Activated T-helper 9 cell treated with anti-CD3 and anti-CD28 coated beads, Interleukin-2, amount 50 U/mL, for 16 hours (primary cell): ENCODE results near the gene FASTKD1.
"Not testable (repeated sequence)": the region's sequence is repeated elsewhere in the genome, so short reads cannot be mapped to it uniquely, and the experiment has no call there.

Source experiments
- DNase-seq: peaks from one replicate; pipeline ENCODE4 v3.0.0-alpha.2; 2020; ENCODE audit warnings: low read depth

FASTKD1 gene

DNA sequence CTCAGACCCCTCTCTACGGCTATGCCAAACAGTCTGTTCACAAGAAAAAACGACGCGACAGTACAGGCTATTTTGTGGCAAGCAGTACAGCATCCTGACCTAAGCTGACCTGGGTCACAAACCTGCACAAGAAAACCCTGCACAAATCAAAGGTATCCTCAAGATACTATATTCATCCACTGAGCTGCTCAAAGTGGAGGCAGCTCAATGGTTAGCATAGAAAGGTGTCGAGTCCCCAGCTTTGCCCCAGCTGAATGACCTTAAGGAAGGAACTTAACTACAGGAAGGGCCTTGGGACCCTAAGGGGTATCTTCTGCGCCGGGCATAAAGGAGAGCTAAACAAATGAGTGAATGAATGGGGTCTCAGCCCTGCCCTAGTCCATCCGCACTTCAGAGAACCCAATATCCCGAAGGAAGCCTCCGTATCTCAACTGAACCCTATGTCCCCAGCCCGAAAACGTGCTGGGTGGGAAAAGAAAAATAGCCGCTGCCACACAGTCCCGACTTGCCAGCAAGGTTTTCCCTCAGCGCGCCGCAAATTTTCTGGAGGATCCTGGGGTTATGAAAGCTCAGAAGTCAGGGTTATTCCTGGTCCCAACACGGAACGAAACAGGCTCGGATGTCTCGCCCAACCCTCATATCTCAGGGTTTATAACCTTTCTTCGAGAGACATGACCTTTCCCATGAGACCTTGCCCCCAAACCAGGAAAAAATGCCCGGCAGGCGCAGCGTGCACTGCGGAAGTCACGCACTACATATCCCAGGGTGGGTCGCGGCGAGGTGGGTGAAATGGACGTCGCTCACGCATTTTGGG lies at the start of gene FASTKD1:
TSS of gene FASTKD1 (minus strand) at position 706 of the 814 bp plus-strand sequence. CDS start 1,836 bp downstream, outside the sequence.
- peak; percentile 78 for DNase-seq

DNA sequence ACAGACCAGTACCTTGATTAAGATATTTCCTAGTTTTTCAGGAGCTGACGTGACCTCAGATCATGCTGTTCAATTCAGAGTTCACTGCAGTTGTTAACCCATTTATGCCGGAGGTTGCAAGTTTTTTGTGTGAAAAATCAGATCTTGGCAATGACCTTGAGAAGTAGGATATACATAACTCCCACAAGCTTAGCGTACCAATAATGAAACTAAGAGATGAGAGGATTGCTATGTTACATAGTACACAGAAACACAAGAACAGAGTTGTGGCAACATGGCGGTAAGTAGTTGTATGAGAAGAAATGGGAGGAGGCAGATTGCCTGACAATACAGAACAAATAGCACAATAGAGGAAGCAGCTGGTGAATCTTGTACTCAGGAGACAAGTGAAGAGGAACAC lies 49.6 kb upstream of the FASTKD1 start:
- no peak for DNase-seq

- no peak for DNase-seq
These were observed 46.8 kb upstream of the FASTKD1 start for GRCh38 chr2:169620509-169620908.

DNA sequence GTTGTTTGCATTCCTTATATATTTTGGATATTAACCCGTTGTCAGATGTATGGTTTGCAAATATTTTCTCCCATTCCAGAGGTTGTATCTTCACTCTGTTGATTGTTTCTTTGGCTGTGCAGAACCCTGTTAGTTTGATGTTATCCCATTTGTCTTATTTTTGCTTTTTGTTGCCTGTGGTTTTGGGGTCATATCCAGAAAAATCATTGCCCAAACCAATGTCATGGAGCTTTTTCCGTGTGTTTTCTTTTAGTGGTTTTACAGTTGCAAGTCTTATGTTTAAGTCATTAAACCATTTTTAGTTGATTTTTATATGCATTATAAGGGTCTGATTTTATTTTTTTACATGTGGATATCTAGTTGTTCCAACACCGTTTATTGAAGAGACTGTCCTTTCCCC lies 46.3 kb upstream of the FASTKD1 start:
- no peak for DNase-seq

DNA sequence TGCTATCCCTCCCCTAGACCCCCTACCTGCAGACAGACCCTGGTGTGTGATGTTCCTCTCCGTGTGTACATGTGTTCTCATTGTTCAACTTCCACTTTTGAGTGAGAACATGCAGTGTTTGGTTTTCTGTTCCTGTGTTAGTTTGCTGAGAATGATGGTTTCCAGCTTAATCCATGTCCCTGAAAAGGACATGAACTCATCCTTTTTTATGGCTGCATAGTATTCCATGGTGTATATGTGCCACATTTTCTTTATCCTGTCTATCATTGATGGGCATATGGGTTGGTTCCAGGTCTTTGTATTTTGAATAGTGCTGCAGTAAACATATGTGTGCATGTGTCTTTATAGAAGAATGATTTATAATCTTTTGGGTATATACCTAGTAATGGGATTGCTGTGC lies 42.3 kb upstream of the FASTKD1 start:
- not testable (repeated sequence) for DNase-seq

DNA sequence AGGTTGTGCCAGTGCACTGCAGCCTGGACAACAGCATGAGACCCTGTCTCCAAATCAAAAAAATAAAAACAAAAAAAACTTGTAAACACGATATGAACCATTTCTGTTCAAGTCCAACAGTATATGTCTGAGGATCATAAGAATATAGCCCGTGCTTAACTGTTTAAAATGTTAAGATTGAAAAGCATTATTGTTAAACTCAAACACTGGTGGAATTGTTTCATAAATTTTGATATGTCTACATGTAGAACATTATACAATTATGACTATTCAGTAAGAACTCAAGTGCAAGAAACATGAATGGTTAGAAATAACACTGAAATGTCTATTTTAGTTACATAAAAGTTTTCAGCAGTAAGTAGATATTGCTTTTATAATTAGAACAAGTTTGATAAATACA lies 40.2 kb upstream of the FASTKD1 start:
- DNase-seq, result no peak

- DNase-seq, result no peak
These were observed 35.6 kb upstream of the FASTKD1 start for GRCh38 chr2:169609264-169609663.

DNA sequence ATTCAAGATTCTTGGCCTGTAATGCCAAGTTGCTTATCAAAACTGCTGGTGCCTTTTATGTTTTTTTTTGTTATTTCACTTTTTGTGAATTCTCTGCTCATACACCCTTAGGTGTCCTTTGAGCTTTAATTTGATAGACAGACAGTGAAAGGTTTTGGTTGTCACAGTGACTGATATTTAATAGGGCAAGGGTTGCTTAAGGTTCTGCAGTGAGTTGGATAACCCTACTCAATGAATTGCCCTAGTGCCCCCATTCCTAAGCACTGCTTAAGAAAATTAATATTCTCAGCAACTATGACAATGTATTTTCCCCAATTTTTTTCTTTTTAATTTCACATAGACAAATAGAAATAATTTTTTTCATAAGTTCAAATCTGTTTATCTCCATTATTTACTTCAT lies 25.9 kb upstream of the FASTKD1 start:
- DNase-seq, result no peak

GRCh38 chr2:169598982-169599381 lies 25.3 kb upstream of the FASTKD1 start:
- no peak for DNase-seq

DNA sequence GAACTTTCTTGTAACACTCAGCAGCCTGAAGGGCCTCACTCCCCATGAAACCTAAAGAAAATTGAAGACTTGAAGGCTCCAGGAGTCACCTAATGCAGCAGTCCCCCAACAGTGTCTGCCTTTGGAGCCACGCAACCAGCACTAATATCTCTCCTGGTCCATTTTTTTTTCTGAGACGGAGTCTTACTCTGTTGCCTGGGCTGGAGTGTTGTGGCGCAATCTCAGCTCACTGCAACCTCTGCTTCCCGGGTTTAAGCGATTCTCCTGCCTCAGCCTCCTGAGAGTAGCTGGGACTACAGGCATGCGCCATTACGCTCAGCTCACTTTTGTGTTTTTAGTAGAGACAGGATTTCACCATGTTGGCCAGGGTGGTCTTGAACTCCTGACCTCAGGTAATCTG lies 22.9 kb upstream of the FASTKD1 start:
- not testable (repeated sequence) for DNase-seq

- no peak for DNase-seq
These were observed 17.1 kb upstream of the FASTKD1 start for GRCh38 chr2:169590804-169591203.

- no peak for DNase-seq
These were observed 12.0 kb upstream of the FASTKD1 start for GRCh38 chr2:169585673-169586072.

DNA sequence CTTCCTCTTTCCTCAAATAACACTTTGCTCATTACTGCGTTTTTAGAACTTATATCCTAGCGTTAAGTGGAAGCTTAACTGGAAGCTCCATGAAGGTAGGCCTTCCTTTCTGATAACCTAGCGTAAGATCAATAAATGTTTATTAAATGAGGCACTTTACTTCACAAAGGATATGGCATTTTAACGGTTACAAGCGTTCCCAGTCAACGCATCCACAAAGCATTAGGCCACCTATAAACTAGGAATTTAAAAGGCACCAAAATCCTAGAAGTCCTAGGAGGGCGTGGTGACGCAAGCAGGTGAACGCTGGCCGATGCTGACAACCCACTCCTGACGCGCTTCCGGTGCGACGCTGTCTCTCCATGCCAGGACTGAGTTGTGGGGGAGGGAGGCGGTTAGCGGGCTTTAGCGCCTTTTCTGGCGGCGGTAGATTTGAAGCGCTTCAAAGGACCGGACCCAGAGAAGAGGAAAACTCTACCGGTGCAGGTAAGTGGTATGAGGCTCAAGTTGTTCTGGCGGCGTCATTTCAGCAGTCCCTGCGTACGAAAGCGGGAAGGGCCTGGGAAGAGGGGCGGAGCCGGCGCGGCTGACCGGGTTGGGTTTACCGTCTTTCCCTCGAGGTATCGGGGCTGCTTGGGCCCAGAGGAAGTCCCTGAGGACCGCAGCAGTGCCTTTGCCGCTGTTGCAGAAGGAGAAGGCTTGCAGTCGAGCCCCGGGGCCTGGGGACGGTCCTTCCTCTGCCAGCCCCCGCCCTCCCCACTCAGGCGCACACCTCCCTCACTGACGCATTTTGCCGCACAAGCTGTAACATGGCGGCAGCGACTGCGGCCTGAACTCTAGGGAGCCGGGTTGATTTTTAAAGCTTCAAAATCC lies 10.6 kb upstream of the FASTKD1 start, which contains the start of gene PPIG:
TSS of gene PPIG (plus strand) at position 347 of the 873 bp plus-strand sequence. CDS start 19,691 bp downstream, outside the sequence.
- peak; percentile 76 for DNase-seq

DNA sequence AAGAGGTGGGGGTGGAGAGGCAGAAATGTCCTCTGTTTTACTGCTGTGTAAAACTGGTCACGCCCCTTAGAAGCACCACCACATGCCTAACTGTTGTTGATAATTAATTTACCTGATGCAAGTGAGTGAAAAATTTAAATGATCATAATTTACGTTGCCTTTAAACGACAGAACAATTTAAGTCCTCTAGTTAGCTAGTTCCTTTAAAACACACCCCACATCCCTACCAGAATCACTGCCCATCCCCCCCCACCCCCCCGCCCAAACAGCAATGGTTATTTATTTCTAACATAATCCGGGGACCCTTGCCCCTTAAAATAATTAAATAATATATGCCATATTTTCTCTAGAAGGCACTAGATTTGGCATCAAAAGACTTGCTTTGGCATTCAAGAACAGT lies 9.9 kb upstream of the FASTKD1 start:
- DNase-seq, result no peak

DNA sequence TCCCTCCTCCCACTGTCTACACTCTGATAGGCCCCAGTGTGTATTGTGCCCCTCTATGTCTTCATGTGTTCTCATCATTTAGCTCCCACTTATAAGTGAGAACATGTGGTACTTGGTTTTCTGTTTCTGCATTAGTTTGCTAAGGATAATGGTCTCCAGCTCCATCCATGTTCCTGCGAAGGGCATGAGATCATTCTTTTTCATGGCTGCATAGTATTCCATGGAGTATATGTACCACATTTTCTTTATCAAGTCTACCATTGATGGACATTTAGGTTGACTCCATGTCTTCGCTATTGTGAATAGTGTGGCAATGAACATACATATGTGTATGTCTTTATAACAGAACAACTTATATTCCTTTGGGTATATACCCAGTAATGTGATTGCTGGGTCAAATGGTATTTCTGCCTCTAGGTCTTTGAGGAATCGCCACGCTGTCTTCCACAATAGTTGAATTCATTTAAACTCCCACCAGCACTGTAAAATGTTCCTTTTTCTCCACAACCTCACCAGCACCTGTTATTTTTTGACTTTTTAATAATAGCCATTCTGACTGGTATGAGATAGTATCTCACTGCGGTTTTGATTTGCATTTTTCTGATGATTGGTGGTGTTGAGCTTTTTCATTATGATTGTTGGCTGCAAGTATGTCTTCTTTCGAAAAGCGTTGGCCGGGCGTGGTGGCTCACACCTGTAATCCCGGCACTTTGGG lies 9.0 kb upstream of the FASTKD1 start:
- not testable (repeated sequence) for DNase-seq

GRCh38 chr2:169579044-169579443 lies 5.4 kb upstream of the FASTKD1 start:
- DNase-seq, result no peak

DNA sequence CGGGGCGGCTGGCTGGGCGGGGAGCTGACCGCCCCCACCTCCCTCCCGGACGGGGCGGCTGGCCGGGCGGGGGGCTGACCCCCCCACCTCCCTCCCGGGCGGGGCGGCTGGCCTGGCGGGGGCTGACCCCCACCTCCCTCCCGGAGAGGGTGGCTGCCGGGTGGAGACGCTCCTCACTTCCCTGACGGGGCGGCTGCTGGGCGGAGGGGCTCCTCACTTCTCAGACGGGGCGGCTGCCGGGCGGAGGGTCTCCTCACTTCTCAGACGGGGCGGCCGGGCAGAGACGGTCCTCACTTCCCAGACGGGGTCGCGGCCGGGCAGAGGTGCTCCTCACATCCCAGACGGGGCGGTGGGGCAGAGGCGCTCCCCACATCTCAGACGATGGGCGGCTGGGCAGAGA lies 1.6 kb upstream of the FASTKD1 start:
- not testable (repeated sequence) for DNase-seq

- not testable (repeated sequence) for DNase-seq
These were observed 874 bp upstream of the FASTKD1 start for GRCh38 chr2:169574539-169574938.

DNA sequence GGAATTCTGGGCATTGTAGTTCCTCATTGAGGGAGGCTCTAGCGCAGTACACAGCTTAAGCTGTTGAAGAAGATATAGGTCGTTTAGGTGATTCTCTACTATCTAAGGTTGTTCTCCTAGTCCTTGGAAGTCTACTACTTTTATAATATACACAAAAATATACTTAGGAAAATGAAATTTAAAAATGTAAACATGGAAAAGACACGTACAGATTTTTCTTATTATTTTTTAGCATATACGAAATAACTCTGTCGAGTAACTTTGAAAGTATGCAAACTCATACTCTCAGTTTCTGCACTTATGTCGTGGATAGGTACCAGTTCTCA lies 272 bp upstream of the FASTKD1 start:
- no peak for DNase-seq

DNA sequence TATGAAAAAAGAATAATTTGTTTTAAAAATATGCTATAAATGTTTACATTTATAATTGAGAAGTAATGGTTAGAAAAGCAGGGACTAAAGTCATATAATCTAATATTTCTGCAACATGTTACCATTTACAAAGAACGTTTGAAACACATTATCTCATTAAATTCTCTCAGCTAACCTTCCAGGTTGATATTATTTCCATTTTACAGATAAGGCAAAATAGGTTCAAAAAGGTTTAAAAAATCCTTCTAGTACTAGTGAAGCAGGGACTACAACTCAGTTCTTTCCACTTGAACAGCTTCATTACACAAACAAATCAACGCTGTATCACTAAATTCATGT lies 875 bp downstream of the FASTKD1 start:
- DNase-seq, result no peak

DNA sequence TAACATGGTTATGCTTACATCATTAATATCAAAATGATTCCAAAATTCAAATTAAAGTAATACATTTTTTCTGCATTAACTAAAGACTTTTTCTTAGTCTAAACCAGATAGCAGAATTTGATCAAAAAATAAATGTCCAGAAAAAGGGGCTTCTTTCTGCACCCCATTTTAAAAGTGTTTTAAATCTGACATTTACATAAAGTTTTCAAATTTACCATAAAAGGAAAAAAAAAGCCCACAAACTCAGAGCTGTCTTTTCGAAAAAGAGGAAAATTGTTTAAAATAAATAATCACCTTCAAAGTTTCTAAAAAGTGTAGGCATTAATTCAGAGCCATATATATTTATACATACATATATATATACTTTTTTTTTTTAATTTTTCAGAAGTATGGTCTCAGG lies 1.5 kb downstream of the FASTKD1 start:
- DNase-seq, result no peak

- no peak for DNase-seq
These were observed 2.1 kb downstream of the FASTKD1 start for GRCh38 chr2:169571571-169571970.

DNA sequence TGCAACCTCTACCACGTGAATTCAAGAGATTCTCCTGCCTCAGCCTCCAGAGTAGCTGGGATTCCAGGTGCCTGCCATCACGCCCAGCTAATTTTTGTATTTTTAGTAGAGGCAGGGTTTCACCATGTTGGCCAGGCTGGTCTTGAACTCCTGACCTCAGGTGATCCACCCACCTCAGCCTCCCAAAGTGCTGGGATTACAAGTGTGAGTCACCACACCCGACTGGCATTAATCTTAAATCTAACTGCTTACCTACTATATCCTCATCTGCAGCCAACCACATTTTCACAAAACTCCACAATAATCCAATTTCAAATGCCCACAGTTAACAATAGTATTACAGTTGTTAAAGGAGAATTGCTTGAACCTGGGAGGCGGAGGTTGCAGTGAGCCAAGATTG lies 2.9 kb downstream of the FASTKD1 start:
- not testable (repeated sequence) for DNase-seq
